ENCODE results near the gene SOWAHD.
"Not testable (repeated sequence)": the region's sequence is repeated elsewhere in the genome, so short reads cannot be mapped to it uniquely, and the experiment has no call there.

The SOWAHD gene

DNA sequence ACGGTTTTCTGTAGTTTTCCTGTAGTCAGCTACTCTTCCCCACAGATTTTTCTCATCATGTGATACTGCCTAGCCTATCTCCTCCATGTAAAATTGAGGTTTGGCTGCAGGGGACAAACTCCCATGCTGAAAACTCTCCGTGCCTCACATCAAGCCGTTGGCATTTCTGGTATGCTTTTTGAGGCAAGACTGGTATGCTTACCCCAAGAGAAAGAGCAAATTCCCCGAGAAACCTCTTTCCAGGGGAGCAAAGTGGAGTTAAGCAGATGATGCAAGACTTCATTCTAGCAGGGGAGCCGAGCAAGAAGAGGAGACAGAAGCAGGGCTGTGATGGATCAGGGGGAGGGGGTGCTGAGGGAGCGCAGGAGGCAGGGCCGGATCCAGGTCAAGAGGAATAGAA lies 4.8 kb downstream of the SOWAHD start:
- in situ Hi-C loops (cut with HindIII; ENCODE audit: low pct_unique_long_range_greater_than_20kb, low sequenced_read_pairs): no loop called here
- peak in 1 of 2 experiments; percentile 9 for DNase-seq (ENCODE audit: low read depth in 1 of 2, low spot score in 1 of 2)
- no peak for TF ChIP-seq JUND (IDR thresholded peaks at IDR 0.05; ENCODE audit: low read depth)

- no peak for DNase-seq (ENCODE audit: low read depth in 1 of 2, low spot score in 1 of 2)
- no peak for TF ChIP-seq JUND (IDR thresholded peaks at IDR 0.05; ENCODE audit: low read depth)
- in situ Hi-C loops (cut with HindIII; ENCODE audit: low pct_unique_long_range_greater_than_20kb, low sequenced_read_pairs): no loop called here
These were observed 5.5 kb downstream of the SOWAHD start for GRCh38 chrX:119763836-119764387.

- in situ Hi-C loops (cut with HindIII; ENCODE audit: low pct_unique_long_range_greater_than_20kb, low sequenced_read_pairs): not testable (repeated sequence)
These were observed 10.0 kb downstream of the SOWAHD start for GRCh38 chrX:119768436-119768835.

GRCh38 chrX:119769388-119769787 lies 11.0 kb downstream of the SOWAHD start:
- DNase-seq (ENCODE audit: low read depth in 1 of 2, low spot score in 1 of 2); in situ Hi-C loops (cut with HindIII; ENCODE audit: low pct_unique_long_range_greater_than_20kb, low sequenced_read_pairs): not testable (repeated sequence)

More at GRCh38 chrX:119768436-119768835, 10.0 kb downstream of the SOWAHD start:
- not testable (repeated sequence) for DNase-seq (ENCODE audit: low read depth in 1 of 2, low spot score in 1 of 2)

DNA sequence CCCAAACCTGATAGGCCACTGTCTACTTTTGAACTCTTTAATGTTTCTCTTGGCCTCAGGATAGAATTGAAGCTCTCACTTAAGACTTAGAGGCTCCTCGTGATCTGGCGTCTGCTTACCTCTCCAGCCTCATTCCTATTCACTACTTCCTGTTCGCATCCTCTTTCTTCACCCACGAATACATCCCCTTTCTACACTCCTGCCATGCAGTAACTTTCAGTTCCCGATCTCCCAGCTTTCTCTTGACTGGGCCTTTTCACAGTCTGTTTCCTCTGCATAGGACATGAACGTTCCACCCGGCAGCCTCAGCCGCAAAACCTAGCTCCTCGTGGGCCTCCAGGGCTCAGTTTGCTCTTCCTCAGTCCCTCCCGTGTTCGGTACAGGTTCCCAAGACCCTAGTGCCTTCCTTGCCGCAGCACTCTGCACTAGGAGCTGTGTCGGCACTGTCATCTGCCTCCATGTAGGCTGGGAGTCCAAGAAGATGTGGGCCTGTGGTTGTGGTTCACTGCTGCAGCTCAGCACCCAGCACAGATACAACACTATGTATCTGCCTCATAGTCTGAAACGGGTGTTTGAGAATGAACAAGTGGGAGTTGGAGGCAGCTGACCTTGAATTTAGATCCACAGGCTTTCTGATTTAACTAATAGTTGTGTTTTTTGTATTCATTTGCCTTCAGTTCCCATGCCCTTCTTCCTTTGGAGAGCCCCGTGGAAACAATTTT lies 17.3 kb downstream of the SOWAHD start:
- DNase-seq (ENCODE audit: low read depth in 1 of 2, low spot score in 1 of 2): no peak
- in situ Hi-C loops (cut with HindIII; ENCODE audit: low pct_unique_long_range_greater_than_20kb, low sequenced_read_pairs): no loop called here
- no peak for TF ChIP-seq JUND (IDR thresholded peaks at IDR 0.05; ENCODE audit: low read depth)

- DNase-seq (ENCODE audit: low read depth in 1 of 2, low spot score in 1 of 2): no peak
- in situ Hi-C loops (cut with HindIII; ENCODE audit: low pct_unique_long_range_greater_than_20kb, low sequenced_read_pairs): no loop called here
- no peak for TF ChIP-seq JUND (IDR thresholded peaks at IDR 0.05; ENCODE audit: low read depth)
These were observed 20.4 kb downstream of the SOWAHD start for GRCh38 chrX:119778829-119779228.

GRCh38 chrX:119783026-119783425 lies 24.6 kb downstream of the SOWAHD start:
- no peak for TF ChIP-seq JUND (IDR thresholded peaks at IDR 0.05; ENCODE audit: low read depth)
- DNase-seq (ENCODE audit: low read depth in 1 of 2, low spot score in 1 of 2): no peak
- in situ Hi-C loops (cut with HindIII; ENCODE audit: low pct_unique_long_range_greater_than_20kb, low sequenced_read_pairs): no loop called here

DNA sequence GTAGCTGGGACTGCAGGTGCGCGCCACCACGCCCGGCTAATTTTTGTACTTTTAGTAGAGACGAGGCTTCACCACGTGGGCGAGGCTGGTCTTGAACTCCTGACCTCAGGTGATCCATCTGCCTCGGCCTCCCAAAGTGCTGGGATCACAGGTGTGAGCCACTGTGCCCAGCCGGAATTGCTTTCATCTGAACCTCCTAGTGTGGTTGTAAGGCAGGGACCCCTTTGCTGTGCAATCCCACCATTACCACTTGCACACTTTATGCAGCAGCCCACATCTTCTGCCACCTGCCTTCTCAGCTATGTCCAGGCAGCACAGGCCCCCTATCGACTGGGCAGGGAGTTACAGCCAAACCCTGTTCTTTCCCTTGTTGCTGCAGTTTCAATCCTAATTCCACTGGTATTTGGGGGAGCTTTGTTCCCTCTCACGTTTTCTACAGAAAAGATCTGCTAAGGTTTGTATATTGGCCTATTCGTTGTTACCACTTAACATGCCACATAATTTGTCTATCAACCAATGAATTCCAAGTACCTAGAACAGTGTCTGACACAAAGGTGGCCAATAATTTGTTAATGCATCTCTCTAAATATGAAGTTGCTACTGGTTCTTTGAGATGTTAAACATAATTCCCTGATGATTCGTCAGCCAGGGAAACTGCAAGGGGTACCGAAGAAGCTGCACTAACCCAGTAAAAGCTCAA lies 26.5 kb downstream of the SOWAHD start:
- in situ Hi-C loops (cut with HindIII; ENCODE audit: low pct_unique_long_range_greater_than_20kb, low sequenced_read_pairs): no loop called here
- DNase-seq (ENCODE audit: low read depth in 1 of 2, low spot score in 1 of 2): peak in 1 of 2 experiments; percentile 40
- no peak for TF ChIP-seq JUND (IDR thresholded peaks at IDR 0.05; ENCODE audit: low read depth)

DNA sequence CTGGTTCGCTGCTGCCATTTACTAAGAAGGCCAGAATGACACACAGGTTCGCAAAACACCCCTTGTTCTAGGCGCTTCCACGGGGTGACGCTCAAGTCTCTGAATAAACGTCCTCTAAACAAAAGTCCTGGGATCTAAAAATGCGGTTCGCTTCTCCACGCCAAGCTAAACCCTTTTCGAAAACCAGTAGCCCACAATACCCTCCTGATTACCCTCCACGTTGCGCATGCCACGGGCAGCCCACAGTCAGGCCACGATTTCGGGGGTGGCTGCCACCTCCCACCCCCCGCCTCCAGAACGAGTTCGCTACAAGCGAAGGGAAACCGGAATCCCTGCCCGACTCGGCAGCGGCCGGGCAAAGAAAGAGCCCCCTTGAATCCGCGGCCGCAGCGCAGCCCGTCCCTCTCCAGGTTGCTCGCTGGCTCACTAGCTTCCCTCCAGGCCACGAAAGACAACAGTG lies 32.6 kb downstream of the SOWAHD start:
- in situ Hi-C loops (cut with HindIII; ENCODE audit: low pct_unique_long_range_greater_than_20kb, low sequenced_read_pairs): no loop called here
- DNase-seq (ENCODE audit: low read depth in 1 of 2, low spot score in 1 of 2): peak in 1 of 2 experiments; percentile 51

DNA sequence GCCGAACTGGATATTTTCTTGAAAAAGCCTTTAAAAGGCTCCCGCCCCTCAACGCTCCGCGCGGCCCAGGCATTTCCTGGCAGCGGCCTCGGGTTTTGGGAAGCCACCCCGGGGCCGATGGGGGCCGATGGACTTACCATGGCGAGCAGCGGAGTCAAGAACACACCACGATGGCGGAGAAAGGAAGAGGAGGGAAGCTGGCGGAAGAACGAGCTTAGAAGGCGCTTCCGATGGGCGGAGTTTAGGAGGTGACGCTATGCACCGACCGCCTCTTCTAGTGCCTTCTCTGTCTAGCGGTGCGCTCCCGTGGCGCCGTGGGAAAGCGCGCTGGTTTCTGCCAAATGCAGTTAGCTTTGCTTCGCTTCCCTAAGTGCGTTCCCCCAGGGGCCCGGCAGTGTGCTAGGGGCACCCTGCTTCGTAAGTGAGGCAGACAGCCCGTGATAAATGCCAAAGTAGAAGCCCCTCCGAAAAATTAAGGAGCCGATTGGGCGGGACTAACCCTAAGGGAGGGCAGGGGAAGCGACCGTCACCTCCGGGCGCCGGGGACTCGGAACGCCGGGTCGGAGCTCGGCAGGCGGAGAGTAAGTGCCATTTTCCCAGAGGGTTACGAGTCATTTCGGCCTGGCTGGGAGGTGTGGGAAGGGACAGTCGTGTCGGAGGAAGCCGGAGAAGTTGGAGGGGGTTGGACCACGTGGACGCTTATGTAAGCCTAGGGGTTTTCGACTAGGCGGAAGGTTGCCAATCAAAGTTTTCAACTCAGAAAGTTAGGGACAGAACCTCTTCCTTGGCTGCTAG lies 33.2 kb downstream of the SOWAHD start, which contains the start of gene RPL39:
Gene RPL39, minus strand, starts transcription at position 194 of the 795 bp plus-strand sequence. Its CDS starts 54 bp downstream, at position 140.
- in situ Hi-C loops (cut with HindIII; ENCODE audit: low pct_unique_long_range_greater_than_20kb, low sequenced_read_pairs): no loop called here
- no peak for TF ChIP-seq JUND (IDR thresholded peaks at IDR 0.05; ENCODE audit: low read depth)
- peak; percentile 18 to 89 for DNase-seq (ENCODE audit: low read depth in 1 of 2, low spot score in 1 of 2)

More for the DNA sequence above, 32.6 kb downstream of the SOWAHD start:
- no peak for TF ChIP-seq JUND (IDR thresholded peaks at IDR 0.05; ENCODE audit: low read depth)

DNA sequence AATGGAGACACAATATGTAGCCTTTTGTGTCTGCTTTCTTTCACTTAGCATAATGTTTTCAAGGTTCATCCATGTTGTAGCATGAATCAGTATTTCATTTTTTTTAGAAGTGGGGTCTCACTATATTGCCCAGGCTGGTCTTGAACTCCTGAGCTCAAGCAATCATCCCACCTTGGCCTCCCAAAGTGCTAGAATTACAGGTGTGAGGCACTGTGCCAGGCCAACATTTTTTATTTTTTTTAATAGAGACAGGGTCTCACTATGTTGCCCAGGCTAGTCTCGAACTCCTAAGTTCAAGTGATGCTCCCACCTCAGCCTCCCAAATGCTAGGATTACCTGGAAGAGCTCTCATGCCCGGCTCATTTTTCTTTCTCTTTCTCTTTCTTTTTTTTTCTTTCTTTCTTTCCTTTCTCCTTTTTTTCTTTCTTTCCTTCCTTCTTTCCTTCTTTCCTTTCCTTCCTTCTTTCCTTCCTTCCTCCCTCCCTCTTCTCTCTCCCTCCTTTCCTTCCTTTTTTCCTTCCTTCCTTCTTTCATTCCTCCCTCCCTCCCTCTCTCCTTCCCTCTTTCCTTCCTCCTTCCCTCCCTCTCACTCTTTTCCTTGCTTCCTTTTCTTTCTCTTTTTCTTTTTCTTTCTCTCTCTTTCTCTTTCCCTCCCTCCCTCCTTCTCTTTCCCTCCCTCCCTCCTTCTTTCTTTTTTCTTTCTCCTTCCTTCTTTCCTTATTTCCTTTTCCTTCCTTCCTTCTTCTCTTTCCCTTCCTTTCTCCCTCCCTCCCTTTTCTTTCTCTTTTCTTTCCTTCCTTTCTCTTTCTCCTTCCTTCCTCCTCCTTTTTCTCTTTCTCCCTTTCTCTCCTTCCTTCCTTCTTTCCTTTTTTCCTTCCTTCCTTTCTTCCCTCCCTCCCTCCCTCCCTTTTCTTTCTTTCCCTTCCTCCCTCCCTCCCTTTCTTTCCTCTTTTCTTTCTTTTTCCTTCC lies 43.1 kb downstream of the SOWAHD start:
- in situ Hi-C loops (cut with HindIII; ENCODE audit: low pct_unique_long_range_greater_than_20kb, low sequenced_read_pairs): no loop called here
- no peak for DNase-seq (ENCODE audit: low read depth in 1 of 2, low spot score in 1 of 2)
- no peak for TF ChIP-seq JUND (IDR thresholded peaks at IDR 0.05; ENCODE audit: low read depth)

Measured in T47D (cell line).